GM15510 (cell line): ENCODE measurements around the gene SMAD7.

Experiments
- POLR2A ChIP-seq: IDR thresholded peaks from 3 replicates; pipeline ENCODE4 v1.6.1; 2011; ENCODE audit warnings: borderline replicate concordance; ENCODE audit not compliant: insufficient read length; ENCODE audit errors: extremely low read depth

The SMAD7 gene

DNA sequence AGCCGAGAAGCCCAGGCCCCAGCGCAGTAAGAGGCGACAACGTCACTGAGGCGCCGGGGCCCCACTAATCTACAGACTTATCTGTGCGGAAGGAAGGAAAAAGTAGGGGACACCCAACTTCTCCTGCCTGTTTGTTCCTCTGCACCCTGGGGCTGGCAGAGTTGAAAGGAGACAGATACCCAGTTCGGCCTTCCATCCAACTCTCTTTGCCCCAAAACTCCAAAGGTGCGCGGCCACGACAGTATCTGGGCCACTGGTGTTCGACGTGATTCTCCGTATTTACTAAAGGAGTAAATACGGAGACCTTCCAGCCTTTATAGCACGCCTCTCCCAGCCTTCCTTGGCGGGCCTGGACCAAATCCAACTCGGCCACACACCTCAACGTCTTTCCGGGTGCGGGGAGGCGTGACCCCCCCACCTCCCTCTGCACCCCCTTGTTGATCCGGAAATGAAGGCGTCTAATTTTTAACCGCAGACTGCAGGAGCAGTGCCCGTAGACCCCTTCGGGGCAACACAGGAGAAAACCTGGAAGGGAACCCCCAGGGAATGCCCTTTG lies 1.6 kb downstream of the SMAD7 start:
- no peak for TF ChIP-seq POLR2A

- TF ChIP-seq POLR2A = peak; percentile 38
Observed at GRCh38 chr18:48948112-48949049, 2.4 kb downstream of the SMAD7 start.

GRCh38 chr18:48947560-48947959 lies 3.2 kb downstream of the SMAD7 start:
- TF ChIP-seq POLR2A = no peak

DNA sequence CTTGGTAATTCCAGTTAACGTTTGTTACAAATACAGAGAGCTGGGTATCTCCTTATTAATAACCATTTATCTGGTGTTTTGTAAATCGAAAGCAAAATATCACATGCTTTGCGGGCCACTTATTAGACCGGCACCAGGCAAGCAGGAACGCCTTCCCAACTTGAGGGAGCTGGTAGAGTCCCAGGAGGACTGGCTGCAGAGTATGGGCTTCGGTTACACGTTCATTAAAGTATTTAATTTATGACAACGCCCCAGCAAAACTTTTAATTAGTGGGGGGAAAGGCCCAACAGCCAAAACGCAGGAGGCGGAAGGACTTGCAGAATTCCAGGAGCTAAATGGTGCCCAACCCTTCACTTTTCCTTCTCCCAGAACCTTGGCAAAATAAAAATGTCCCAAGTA lies 3.7 kb downstream of the SMAD7 start:
- TF ChIP-seq POLR2A = no peak

DNA sequence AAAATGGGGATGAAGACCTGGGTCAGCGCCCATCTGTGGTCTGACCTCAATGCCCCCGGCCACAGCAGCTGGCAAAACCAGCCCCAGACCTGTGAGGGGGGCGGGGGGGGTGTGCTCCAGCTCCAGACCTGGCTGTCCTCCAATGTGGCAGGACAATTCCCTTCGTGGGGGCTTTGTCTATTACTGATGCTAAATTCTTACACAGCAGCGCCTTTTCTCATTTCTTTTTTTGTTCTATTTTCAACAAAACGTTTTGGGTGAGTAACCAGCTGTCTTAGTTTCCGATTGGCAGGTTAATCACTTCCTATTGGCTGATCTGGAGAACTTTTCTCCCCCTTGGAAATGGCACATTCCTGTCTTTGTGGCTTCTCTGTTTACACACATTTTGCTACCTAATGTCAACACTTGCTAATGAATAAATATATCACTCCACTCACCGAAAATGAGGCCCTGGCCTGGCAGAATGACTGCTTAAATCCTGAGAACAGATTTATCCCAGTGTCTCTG lies 4.4 kb downstream of the SMAD7 start:
- no peak for TF ChIP-seq POLR2A

- no peak for TF ChIP-seq POLR2A
Observed at GRCh38 chr18:48945953-48946217, 4.9 kb downstream of the SMAD7 start.

DNA sequence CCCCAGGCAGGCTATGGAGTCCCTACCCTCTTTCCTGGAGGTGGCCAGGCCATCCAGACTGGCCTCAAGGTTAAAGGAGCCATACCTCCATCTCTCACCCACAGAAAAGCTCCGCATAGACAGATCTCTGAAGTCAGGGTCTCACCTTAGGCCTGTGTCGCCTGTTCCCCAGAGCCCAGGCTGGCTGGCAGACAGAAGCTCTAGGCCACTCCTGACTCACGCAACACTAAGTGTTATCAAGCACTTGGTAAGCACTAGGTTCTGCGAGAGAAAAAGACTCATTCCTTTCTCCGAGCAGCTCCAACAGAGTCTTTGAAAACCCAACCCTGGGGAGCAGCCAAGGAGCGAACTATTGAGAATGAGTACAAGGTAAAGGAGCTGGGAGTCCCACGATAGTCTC lies 6.1 kb downstream of the SMAD7 start:
- TF ChIP-seq POLR2A = no peak

DNA sequence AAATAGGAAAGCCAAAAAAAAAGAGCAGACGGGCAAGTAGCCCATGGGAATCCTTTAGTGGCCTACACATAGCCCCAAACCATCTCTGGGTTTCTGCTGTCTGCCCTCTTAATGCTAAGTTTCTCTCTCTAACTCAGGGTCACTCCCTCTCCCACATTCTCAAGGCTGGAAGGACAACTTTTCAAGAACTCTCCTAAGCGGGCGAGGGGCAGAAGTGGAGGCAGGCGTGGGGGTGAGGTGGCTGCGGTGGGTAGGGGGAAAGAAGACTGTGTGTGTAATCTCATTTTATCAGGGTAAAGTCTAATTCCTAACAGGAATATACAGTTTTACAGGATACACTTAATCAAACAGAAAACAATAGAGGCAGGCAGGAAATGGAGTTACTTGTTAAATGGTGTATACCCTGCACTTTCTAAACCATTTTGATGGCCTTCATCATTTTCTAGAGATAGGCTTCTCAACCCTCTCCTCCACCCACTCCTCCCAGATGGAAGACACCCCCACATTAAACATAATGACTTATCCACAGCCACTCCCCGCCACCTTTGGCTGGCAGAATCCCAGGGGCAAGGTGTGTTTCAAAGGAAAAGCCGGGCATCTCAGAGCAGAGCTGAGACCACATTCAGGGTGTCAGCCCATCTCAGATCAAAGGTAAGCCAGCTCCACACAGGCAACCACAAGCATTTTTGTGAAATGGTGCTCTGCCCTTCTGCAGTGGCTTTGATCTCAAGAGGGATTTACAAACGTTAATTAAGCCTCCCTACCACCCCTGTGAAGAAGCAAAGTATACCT lies 6.8 kb downstream of the SMAD7 start:
- no peak for TF ChIP-seq POLR2A

GRCh38 chr18:48943333-48943732 lies 7.4 kb downstream of the SMAD7 start:
- no peak for TF ChIP-seq POLR2A

GRCh38 chr18:48942554-48943261 lies 8.1 kb downstream of the SMAD7 start:
- TF ChIP-seq POLR2A = no peak

GRCh38 chr18:48942086-48942485 lies 8.7 kb downstream of the SMAD7 start:
- TF ChIP-seq POLR2A = no peak

GRCh38 chr18:48941672-48942071 lies 9.1 kb downstream of the SMAD7 start:
- TF ChIP-seq POLR2A = no peak

GRCh38 chr18:48940854-48941611 lies 9.7 kb downstream of the SMAD7 start:
- TF ChIP-seq POLR2A = no peak
